Endothelial cell of umbilical vein (primary cell): ENCODE data around the gene POC5.

ENCODE experiments used
- CTCF ChIP-seq, 2 donors: IDR thresholded peaks; 1 replicate in 1 of 2; 2 replicates in 1 of 2; pipeline ENCODE4 v1.5.1; 2011; ENCODE audit warnings: low read length in 2 of 2, mild to moderate bottlenecking in 2 of 2, moderate library complexity in 2 of 2, control low read depth in 1 of 2, inconsistent platforms in 1 of 2, low read depth in 1 of 2; ENCODE audit not compliant: insufficient read depth in 1 of 2; ENCODE audit errors: extremely low read depth in 1 of 2
- EZH2 ChIP-seq: IDR thresholded peaks from 2 replicates; pipeline ENCODE4 v1.6.1; 2012; ENCODE audit warnings: borderline replicate concordance, low read depth, mild to moderate bottlenecking, moderate library complexity, low read length, inconsistent platforms; ENCODE audit not compliant: severe bottlenecking
- MYC ChIP-seq: IDR thresholded peaks from one replicate; pipeline ENCODE4 v1.6.1; 2011; ENCODE audit warnings: mild to moderate bottlenecking, low read depth, low read length
- POLR2A ChIP-seq: IDR thresholded peaks from 2 replicates; pipeline ENCODE4 v1.6.1; 2012; ENCODE audit warnings: low read depth, mild to moderate bottlenecking, control low read depth, low read length
- POLR2AphosphoS5 ChIP-seq: IDR thresholded peaks from 2 replicates; pipeline ENCODE4 v1.6.1; 2012; ENCODE audit warnings: low read depth, mild to moderate bottlenecking, control low read depth, low read length, moderate library complexity; ENCODE audit not compliant: insufficient read depth

GRCh38 chr5:75710637-75711036 lies 6.6 kb downstream of the POC5 start:
- no peak for TF ChIP-seq CTCF (IDR thresholded peaks at IDR 0.05; ENCODE audit: extremely low read depth in 1 of 2, insufficient read depth in 1 of 2, low read depth in 1 of 2, low read length in 2 of 2)
- no peak for TF ChIP-seq POLR2AphosphoS5
- TF ChIP-seq POLR2A, result no peak
- no peak for TF ChIP-seq EZH2
- TF ChIP-seq MYC, result no peak
